ENCODE data around the gene ROR2. TPM values are rescaled to one million over a fixed set of nuclear protein-coding genes. Genes with fewer than 3 reads are reported as not detected.

The ROR2 gene
- total and polyA plus RNA-seq, 2 of the 8 experiments (the other 6 are each of a cell fraction or from before 2014, with no cell fraction given): 2.7 to 4.3 TPM

DNA sequence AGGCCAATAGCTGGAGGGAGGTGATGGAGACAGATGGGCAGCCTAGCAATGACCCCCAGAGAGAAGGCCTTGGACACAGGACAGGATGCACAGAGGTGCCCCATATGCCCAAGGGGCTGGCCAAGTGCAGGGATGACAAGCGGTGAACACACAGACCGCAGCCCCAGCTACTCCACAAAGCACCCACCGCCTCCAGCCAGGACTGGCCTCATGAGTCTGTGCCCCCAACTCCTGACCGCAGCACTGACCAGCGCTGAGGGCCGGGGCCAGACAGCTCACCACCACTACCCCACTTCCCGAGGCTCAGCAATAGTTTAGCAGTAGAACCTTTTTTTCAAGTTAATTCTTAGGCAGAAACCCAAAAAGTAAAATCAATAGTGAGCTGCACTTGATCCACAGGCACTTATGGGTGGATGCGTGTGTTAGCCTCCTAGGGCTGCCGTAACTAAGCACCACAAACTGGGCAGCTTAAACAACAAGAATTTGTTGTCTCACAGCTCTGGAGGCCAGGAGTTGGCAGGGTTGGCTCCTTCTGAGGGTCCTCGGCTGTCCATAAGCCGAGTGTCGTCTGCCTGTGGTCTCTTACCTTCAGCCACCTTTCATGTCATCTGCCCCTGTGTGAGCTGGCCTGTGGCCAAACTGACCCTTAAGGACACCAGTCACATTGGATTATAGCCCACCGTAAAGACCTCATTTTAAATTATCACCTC, 14.1 kb downstream of the ROR2 start:
- Histone ChIP-seq H3K14ac (ENCODE audit: insufficient read length) (no peak overlapping the region), H2BK20ac (ENCODE audit: low read length) (no peak overlapping the region), H2BK15ac (ENCODE audit: low read length) (no peak overlapping the region), H4K8ac (ENCODE audit: extremely low read depth, insufficient read depth, low read length) (no peak overlapping the region), H3K23me2 (ENCODE audit: low read depth, low read length) (no peaks in the 10 kb centered on the region), H2AFZ (ENCODE audit: low read length) (no peak overlapping the region), H3K9ac (replicated peaks in 1 of 4; ENCODE audit: extremely low read depth in 1 of 4, low read depth in 3 of 4, low read length in 3 of 4) (no peak overlapping the region), H3K36me3 (ENCODE audit: control insufficient read depth in 2 of 4, insufficient read depth in 4 of 4, low read length in 3 of 4) (no peaks in the 10 kb centered on the region), H3K4me1 (replicated peaks in 1 of 4; ENCODE audit: control insufficient read depth in 3 of 4, insufficient read depth in 4 of 4, low read length in 3 of 4) (peaks cover 0 to 10% (median 2%) of the 10 kb centered on the region in 4 experiments; a peak in 3 of 7 replicates), H4K5ac (ENCODE audit: insufficient read length, low read depth, low read length) (no peak overlapping the region), H4K20me1 (replicated peaks in 1 of 2; ENCODE audit: control insufficient read depth in 1 of 2, insufficient read depth in 2 of 2, low read length in 2 of 2) (no peaks in the 10 kb centered on the region), H3K27ac (ENCODE audit: low read depth, low read length) (no peak overlapping the region), H3K23ac (ENCODE audit: insufficient read length) (no peak overlapping the region), H3K79me2 (ENCODE audit: control insufficient read depth in 1 of 2, insufficient read depth in 2 of 2, low read length in 2 of 2) (no peaks in the 10 kb centered on the region), H2BK120ac (replicated peaks; ENCODE audit: low read depth, low read length) (no peak overlapping the region), H3K4me3 (ENCODE audit: extremely low read depth in 1 of 4, insufficient read depth in 2 of 4, low read depth in 3 of 4, low read length in 4 of 4) (no peak overlapping the region), H3K4me2 (ENCODE audit: insufficient read depth in 1 of 2, low read depth in 2 of 2, low read length in 2 of 2) (no peak overlapping the region), H3K9me3 (ENCODE audit: insufficient read depth in 2 of 2, low read depth in 1 of 2, low read length in 1 of 2) (peaks cover 0 to 7% of the 10 kb centered on the region in 2 experiments; a peak in 2 of 4 replicates), H3K56ac (replicated peaks; ENCODE audit: insufficient read length, low read depth, low read length) (no peak overlapping the region), H2BK12ac (ENCODE audit: low read depth, low read length) (no peak overlapping the region), H3K18ac (ENCODE audit: extremely low read depth, low read length) (no peak overlapping the region), H2AK5ac (ENCODE audit: low read depth, low read length) (no peak overlapping the region; the same call in 1 of the 2 replicates), H4K91ac (replicated peaks; ENCODE audit: insufficient read length, low read length) (no peak overlapping the region), H3K4ac (replicated peaks; ENCODE audit: insufficient read length, low read depth, low read length) (no peak overlapping the region), H3K79me1 (ENCODE audit: low read depth, low read length) (no peaks in the 10 kb centered on the region), H3K27me3 (replicated peaks in 1 of 4; ENCODE audit: control insufficient read depth in 3 of 4, extremely low read depth in 1 of 4, insufficient read depth in 3 of 4, low read length in 3 of 4) (no peaks in the 10 kb centered on the region), H2BK5ac (ENCODE audit: low read depth, low read length) (no peak overlapping the region)
- TF ChIP-seq NRF1 (IDR thresholded peaks at IDR 0.05; ENCODE audit: low read depth, low read length): no peak
- no peak for TF ChIP-seq BCL11A (IDR thresholded peaks at IDR 0.05; ENCODE audit: low read depth in 2 of 2, low read length in 2 of 2)
- no peak for TF ChIP-seq EGR1 (IDR thresholded peaks at IDR 0.05; ENCODE audit: borderline replicate concordance, low read depth, low read length)
- TF ChIP-seq JUN (IDR thresholded peaks at IDR 0.05; ENCODE audit: low read depth, low read length): no peak
- no peak for FAIRE-seq
- no peak for DNase-seq (ENCODE audit: low read depth in 1 of 2, low spot score in 2 of 2)
- CTCF ChIA-PET (ENCODE audit: partially characterized antibody): interaction anchor here (0.5 to 4.5 kb wide), 10 partner anchors 10 to 1020 kb away, joined by 3 to 31 read pairs (median 4); partner anchors contain the start of gene ROR2
- POLR2A ChIA-PET (ENCODE audit: partially characterized antibody): interaction anchor here (0.6 to 1.1 kb wide), 2 partner anchors 34 to 1966 kb away, joined by 3 read pairs; no protein-coding TSS in a partner anchor
- 92% methylated on average over 13 of the region's 13 CpGs; no CpG with 5 or more reads in 1 of the 2 experiments for WGBS, 2 experiments (ENCODE audit: extremely low coverage in 1 of 2, insufficient coverage in 1 of 2, insufficient read length in 1 of 2, insufficient replicate concordance in 2 of 2, low coverage in 1 of 2, low lambda C conversion rate in 2 of 2, missing lambda C conversion rate in 1 of 2)

All from H1 (cell line).